Activated CD4-positive, alpha-beta T cell treated with anti-CD3 and anti-CD28 coated beads, Interleukin-2, amount 50 U/mL, for 1 hour (primary cell): ENCODE measurements around the gene P2RY13.

ENCODE experiments used
- DNase-seq: peaks from one replicate; pipeline ENCODE4 v3.0.0-alpha.2; 2020

The P2RY13 gene

DNA sequence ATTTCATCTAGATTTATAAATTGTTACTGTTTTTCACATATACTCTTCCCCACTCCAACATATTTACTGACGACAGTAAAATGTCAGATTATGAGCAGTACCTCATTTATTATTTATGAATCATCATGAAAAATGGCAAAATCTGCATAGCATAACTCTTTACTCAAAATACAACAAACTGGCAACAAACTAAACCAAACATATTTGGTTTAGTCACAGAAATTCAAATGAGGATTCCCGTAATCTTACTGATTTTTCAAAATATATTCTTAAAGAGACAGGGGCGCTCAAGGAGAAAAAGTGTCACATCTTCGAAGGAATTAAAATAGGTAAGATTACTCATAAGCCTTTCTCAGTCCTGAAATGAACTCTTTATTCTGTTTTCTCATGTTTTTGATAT is 9.7 kb downstream of the P2RY13 start:
- no peak for DNase-seq

DNA sequence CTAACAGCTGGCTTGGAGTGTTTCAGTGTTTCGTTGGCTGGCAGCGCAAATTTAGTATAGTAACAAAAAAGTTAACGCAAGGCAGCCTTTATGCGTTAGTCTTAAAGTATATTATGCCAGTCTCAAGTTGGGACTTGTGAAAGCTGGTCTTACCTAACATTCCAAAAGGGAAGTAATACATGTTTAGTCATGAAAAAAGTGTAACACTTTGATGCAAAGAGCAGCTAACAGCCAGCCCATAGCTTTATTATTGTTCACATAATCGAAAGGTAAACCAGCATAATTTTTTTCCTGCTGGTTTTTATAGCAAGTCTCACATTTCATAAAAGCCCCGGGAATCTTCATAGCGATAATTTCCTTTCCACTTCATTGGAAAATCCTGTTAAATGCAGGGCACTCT is 10.4 kb downstream of the P2RY13 start:
- DNase-seq: no peak

DNA sequence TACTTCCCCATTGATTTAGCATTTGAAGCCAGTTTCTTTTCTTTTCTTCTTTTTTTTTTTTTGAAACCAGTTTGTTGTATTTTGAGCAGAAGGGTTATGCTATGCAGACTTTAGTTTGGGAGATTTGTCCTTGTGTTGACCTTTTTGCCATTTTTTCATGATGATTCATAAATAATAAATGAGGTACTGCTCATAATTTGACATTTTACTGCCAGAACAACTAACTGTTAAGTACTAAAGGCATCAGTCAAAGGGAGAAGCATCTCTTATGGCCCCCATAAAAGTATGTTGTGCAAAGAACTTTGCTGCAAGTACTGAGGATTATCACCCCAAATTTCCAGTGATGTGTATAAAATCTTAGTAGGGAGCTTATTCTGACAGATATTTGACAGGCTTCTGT is 11.0 kb downstream of the P2RY13 start:
- no peak for DNase-seq

DNA sequence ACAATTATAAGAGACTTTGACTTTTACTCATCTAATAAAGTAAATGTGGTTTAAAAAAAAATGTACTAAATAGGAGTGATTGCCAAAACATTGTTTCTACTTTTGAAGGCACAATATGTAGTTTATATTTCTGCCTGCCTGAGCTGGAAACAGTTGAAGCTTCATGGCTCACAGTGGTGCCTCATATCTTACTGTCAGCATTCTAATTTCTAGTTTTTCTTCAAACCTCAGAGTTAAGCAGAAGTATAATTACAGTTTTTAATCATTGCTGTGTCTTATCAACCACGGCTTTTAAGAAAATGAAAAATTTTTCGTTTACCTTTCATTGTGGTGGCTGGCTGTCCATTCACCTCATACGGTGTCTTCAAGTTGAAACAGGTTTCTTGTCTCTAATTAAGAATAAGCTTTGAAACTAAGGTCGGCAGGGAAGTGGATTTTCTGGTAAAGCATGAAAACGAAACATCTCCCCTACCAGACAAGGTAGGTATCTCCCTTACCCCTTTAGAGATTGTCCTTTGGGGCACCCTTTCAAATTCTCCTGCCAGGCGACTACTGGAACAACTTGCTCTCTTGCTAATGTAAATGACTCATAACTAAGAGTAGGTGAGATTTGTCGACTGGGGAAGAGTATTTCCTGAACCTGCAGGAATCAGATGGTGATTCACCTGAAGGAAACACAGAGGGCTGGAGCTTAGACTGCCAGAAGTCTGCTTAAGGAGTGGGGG is 12.9 kb downstream of the P2RY13 start, which contains the start of gene GPR87:
Gene GPR87, minus strand, starts transcription at position 554 of the 725 bp plus-strand sequence. CDS start 16,720 bp downstream, outside the sequence.
- no peak for DNase-seq

DNA sequence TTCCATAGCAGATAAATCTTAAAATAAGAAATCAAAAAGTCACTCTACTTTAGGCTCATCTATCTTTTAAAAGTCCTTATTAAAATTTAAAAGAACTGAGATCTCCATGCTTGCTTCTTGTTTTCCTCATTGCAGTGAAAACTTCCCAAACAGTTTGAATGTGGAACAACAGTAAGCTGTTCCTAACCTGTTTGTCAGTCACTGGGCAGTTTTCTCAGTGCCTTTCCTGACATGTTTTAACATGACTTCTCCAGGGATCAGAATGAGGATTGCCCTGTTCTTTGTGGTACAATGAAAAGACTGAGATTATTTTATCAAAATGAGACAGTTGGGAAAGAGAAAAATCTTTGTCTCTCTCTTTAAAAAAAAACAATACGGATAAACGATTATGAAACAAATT is 13.5 kb downstream of the P2RY13 start:
- no peak for DNase-seq

DNA sequence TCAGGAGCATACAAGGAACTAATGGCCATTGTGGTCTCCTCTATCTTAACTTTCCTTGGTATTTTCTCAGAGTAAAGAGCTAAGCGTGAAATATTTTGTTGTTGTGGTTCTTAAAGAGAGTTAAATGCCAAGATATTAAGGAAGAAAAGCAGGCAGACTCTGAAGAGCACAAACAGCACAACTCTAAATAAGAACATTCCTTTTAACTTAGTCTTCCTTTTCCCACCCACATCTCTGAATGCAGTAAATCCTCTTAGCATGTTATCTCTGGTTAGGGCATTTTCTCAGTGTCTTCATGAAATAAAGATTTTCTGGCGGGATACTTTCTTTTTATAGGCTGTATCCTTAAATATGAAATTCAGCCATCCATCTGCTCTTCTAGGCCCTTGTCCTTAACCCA is 14.2 kb downstream of the P2RY13 start:
- DNase-seq: no peak

DNA sequence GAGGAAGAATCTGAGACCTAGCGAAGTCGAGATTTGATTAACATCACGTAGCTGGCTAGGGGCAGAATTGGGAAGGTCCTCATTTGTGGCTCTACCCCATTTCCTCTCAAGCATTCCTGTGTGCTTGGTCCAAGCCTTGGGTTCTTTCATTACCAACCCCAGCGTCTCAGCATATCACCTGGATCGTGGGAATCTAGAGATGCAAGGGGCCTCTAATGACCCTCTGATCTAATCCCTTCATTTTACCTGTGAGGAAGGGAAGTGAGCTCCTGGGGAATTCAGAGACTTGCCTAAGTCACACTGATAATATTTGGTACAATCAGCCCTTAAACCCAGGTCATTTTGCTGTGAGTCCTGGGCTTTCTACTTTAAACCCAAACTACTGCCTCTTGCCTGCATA is 14.8 kb downstream of the P2RY13 start:
- DNase-seq: no peak

DNA sequence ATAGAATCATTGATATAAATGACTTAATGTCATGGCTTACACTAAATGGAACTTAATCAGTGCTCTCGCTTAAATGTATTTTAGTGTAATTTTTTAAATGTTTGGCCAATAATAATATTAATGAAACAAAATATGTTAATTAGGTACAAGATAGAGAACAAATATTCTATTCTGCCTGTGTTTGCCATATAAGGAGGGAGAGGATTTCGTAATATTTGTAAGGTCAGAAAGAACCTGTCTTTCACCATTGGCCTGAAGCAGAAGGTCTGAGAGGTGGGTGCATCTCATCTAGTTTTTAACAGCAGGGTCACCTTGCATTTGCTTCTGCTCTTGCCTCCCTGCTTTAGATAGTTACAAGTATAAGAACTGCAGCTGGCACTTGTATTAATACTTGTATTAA is 15.2 kb downstream of the P2RY13 start:
- no peak for DNase-seq

DNA sequence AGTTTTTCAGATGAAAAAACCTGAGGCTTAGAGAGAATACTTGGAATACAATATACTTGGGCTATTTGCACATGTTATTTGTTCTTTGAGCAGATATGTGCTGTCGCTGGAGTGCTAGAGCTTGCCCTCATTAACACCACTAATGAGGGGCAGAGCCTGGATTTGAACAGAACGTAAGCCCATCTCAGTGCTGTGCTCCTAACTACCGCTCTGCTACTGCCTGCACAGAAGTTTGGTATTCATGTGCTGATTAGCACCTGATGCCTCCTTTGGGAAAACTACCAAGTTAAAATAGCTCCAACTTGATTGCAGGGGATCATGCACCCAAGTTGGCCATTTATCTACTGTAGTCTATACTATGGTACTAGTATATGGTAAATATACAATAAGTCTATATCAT is 16.4 kb downstream of the P2RY13 start:
- no peak for DNase-seq

DNA sequence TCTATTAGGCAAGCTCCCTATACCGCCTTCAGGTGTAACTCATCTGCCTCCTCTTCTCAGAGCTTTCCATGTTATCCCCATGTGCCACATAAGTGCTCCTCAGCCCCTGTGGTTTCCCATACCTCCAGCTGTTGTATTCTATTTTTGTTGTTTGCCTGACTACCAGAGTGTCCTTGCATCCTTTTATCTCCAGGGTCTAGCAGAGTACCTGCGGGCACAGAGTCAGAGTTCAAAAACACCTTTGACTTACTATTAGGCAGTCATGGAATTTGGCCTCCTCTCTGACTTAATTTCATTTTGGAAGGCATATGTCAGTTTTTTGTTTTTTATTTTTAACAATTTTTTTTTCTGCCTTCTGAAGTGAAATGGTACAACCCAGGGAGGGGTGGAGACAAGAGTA is 19.8 kb downstream of the P2RY13 start:
- no peak for DNase-seq

DNA sequence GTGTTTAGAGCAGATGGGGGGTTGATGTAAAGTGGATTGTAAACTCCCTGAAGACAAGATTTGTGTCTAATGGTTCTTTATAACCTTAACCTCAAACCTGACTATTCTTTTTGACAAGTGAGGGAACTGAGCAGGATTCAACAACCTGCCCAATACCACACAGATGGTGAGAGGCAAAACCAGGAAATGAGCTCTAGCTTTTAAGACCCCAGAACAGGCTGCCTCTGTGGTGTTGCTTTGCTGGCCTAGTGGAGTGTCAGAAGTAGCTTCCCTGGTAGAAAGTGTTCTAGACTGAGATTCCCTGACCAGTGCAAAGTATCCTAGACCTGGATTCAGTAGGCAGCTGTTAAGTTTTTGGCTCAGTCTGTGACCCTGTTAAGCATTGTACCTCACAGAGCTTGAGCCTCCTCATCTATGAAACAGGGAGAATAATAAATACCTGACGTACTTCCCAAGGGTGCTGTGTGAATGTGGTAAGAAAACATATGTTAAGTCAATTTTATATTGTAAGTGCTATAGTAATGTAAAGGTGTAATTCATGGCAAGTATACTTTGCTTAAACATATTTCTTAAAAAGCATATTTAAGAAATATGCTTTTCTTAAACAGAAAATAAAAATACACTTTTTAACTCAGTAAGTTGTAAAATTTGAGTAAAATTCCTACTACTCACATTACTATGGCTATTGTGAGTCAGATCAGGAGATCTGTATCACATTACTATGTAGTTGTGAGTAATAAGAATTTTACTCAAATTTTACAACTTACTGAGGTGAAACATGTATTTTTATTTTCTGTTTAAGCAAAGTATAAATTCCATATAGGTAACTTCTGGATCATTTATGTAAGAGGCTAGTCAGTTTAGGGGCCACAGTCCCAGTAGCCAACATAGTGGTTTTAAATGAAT is 21.5 kb downstream of the P2RY13 start:
- no peak for DNase-seq

DNA sequence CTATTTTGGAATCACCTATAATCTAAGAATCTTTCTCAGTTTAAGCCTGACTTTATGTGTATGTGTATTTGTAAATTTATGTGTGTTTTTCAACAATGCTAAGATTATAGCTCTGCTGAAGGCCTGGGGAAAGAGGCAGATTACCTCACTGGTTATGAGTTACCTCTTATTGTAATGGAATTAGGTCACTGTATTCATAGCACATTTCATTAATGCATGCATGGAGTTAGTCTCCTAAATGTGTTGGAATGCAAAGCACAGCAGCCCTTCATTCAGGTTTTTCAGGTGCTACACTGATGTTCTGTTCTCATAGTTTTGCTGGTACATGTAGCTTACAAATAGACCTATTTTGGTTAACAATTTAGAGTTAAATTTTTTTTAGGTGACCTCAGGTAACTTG is 22.2 kb downstream of the P2RY13 start:
- no peak for DNase-seq

DNA sequence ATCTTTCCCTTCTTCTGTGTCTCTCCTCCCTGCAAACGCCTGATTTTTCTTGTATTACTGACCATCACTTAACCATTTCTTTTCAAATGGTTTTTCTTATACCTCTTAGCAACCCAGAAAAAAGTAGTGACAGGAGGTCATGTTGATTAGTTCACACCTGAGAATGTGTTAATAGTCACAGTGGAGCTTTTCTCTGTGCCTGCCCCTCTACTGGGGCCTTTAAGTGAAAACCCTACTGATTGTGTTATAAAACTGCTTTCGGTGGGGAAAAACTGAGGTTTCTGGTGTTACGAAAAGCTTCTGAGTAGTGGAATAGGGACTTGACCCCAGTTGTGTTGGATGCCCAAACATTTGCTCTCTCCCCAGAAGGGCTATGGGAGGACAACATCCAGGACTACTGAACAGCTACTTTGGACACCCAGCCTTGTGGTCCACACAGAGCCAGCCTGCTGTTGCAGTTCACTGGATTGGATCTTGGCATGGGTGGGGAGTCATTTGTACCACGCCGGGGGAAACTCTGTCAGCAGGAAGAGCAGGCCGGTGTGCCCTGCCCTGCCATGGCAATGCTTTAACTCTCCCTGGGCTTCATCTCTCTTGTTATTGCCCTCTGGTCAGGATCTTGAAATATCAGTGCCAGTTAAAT is 23.1 kb downstream of the P2RY13 start:
- DNase-seq: no peak

DNA sequence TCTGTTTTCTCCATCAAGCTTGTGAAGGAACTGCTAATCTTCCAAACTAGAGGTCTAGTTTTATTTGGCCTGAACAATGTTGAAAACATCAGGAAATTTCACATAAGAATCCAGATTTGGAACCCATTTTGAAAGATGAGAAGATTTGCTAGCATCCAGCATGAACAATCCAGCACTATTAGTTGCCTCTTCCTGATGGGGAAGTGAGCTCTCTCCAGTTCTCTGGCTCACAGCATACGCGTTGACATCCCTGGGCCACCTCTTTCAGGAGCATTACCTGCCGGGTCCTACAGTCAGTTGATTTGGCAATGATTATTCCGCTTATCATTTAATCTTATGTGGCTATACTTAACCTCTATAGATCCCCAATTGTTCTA is 23.6 kb downstream of the P2RY13 start:
- DNase-seq: no peak

DNA sequence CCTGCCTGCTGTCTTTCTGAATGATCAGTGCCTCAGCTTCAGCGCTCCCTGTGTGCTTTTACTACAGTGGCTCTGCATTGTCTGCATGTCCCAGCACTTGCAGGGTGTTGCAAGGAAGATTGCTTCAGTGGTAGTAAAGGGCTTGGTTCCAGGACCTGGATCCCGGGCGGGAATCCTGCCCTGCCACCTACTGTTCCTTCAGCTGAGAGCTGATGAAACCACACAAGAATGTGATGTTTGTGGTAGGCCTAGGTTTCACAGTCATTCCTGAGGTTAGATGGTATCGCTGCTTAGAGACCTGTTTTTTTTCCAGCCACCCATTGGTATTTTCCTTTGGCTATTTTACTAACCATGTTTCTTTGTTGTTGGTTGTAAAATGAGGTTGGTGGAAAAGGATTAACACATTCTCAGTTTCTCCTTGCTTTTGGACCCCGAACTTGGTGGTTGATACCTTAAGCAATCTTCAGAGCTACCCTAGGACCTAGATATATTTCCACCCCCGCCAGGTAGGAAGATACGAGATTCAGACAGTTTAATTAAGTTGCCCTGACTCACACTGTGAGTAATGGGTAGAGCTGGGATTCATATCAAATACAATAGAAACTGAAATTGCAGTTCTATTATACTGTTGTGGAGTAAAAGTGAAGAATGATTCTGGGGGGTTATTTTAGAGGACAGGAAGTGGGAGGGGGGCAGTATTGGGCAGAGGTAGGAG is 24.1 kb downstream of the P2RY13 start:
- DNase-seq: no peak

DNA sequence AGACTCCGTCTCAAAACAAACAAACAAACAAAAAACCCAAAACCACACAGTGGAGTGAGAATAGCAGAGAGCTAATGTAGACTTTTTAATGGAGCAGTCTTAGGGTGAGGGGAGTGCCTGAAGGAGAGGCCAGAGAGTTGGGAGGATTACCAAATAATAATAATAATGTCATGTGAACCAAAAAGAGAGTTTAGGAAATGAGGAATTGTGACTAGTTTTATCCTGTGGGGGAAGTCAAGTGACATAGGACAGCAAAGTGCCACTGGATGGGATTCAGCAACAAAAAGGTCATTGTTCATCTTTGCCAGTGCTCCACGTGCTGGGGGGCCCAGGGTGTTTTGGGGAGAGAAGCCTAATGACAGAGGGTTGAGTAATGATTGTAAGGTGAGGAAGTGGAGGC is 25.6 kb downstream of the P2RY13 start:
- DNase-seq: no peak

DNA sequence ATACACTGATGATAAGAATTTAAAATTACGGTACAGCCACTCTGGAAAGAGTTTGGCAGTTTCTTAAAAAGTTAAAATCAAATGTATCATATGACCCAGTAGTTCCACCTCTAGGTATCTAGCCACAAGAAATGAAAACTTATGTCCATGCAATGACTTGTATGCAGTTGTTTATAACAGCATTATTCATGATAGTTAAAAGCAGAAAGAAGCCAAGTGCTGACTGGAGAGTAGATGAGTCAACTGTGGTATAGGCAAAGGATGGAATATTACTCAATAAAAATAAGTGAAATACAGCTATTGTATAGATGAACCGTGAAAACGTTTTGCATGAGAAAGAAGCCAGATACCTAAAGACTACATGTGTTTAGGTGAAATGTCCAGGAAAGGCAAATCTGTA is 27.6 kb downstream of the P2RY13 start:
- DNase-seq: no peak

DNA sequence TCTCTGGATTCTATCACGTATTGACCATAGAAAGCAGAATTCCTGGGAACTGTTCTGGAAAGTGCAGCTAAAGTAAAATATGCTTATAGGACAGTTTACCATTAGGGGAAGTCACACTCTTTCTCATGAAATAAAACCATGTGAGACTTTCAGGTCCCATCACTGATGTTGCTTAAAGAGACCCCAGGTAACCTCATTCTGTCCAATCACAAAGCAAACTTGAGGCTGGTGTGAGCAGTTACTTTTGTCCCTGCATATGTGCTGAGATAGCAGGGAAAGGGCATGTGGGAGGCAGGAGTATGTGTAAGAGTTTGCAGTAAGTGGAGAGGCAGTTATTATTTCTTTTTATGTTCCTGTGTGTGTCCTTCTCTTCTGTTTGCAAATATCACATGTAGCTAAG is 28.8 kb downstream of the P2RY13 start:
- DNase-seq: no peak

DNA sequence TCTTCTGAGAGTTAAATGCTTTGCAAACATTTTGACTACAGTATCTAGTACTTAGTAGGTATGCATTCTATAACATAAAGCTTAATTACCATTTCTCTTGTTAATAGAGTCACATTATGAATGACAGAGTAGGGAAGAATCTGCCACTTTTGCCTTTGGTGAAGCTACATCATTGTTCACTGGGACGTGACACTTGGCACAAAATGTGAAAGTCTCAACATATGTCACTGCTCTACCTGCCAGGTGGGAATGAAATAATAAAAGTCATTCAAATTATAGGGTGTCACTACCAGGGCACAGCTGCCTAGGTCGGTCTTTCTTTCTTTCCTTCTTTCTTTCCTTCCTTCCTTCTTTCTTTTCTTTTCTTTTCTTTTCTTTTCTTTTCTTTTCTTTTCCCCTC is 30.3 kb downstream of the P2RY13 start:
- DNase-seq: no peak

DNA sequence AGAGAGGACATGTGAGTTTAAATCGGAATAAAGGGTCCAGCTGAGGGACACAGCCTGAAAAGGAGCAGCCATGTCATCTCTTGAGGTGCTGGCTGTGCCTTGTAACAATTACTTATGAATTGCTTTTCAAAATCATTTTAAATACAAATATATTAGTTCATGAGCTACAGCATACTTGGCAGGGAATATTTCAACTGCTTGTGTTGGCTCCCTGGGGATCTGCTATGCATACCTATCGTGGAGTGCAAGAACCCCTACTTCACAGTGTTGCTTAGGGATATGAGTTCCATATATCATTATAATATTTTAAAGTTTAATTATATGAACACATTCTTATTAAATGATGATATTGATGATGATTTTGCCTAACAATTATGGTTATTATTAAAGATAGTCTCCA is 31.9 kb downstream of the P2RY13 start:
- DNase-seq: no peak

DNA sequence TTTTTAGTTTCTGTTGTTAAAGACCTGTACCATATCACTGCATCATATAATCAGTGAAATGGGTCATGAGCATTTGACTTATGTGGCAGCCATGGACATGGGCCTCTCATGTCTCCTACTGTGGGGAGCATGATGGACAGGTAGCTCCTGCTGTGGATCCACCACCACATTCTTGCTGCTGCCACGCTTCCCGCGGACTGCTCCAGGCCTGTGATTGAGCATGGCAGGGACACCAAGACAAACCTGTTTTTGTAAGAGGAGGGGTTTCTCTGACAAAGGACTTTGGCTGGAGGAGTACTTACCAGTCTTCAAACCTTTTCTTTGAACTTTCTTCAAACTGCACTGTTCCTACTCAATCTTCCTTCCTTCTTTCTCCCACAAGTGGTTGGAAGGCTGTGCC is 33.1 kb downstream of the P2RY13 start:
- no peak for DNase-seq

DNA sequence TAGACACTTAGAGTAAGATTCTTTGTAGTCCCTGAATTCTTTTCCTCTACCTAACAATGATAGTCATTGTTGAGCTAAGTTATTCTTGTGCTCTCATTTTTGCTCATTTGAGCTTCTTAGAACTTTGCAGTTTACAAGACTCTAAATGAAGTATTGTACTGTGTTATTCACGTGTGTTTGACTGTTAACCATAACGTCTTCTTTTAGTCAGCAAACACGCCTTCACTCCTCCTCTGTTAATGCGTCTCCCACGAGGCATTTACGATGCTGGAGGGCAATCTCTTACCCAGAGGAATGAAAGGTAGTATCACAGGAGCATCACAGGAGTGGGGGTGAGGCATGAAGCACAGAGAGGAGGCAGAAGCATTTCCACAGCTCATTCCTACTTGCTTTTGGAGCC is 36.2 kb downstream of the P2RY13 start:
- no peak for DNase-seq

DNA sequence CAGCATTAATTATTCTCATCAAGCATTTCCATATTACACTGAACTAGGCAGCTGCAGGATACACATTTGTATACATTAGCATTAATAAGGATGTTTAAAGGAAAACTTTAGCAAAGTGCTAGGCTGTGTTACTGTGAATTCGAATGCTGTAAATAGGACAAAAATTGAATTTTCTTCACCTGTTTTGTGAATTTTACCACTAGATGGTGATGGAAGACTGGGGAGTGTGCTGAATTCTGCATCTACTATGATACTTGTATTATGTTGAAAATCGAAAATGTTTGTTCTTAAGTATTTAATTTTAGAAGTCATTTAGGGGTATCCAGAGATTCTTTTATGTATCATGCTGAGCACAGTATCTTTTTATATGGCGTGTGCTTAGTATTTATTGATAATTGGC is 38.7 kb downstream of the P2RY13 start:
- no peak for DNase-seq
